Measurements from ENCODE around the gene IREB2.

DNA sequence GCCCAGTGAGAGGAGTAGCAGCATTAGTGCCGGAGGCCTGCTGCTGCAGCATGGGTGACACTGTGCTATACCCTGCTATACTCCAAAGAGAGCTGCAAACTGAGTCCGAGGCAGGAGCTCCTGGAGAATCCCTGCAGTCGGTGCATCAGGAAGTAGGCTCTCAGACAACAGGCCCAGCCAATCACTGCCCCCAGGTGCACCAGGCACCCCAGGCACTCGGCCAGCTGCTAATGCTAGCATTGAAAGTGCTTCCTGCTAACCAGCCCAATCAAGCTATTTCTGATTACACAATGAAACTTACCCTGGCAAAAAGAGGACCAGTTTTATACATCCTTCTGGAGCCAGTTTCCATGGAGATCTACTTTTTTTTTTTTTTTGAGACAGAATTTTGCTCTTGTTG, 45.6 kb upstream of the IREB2 start:
- TF ChIP-seq, protein P1, sequence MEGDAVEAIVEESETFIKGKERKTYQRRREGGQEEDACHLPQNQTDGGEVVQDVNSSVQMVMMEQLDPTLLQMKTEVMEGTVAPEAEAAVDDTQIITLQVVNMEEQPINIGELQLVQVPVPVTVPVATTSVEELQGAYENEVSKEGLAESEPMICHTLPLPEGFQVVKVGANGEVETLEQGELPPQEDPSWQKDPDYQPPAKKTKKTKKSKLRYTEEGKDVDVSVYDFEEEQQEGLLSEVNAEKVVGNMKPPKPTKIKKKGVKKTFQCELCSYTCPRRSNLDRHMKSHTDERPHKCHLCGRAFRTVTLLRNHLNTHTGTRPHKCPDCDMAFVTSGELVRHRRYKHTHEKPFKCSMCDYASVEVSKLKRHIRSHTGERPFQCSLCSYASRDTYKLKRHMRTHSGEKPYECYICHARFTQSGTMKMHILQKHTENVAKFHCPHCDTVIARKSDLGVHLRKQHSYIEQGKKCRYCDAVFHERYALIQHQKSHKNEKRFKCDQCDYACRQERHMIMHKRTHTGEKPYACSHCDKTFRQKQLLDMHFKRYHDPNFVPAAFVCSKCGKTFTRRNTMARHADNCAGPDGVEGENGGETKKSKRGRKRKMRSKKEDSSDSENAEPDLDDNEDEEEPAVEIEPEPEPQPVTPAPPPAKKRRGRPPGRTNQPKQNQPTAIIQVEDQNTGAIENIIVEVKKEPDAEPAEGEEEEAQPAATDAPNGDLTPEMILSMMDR (IDR thresholded peaks at IDR 0.05), result no peak
- TF ChIP-seq POLR2A (IDR thresholded peaks at IDR 0.05), result no peak

All from upper lobe of left lung (tissue), 4 donors.